Heart left ventricle (tissue), 13 donors: Measurements from ENCODE around the gene UBE2R2.

Experiments
- CTCF ChIP-seq, 12 donors: fragments of 200-600 bp; sonication (generic) in 4 of 12; IDR thresholded peaks; one replicate each; pipeline versions ENCODE4 v1.5.0 to v1.8.0; 2018 to 2022; ENCODE audit warnings: antibody characterized with exemption in 12 of 12, mild to moderate bottlenecking in 5 of 12
- POLR2A ChIP-seq, 2 donors: fragments of 450-650 bp; IDR thresholded peaks; one replicate each; pipeline ENCODE4 v1.6.1; 2017; ENCODE audit warnings: antibody characterized with exemption in 2 of 2, mild to moderate bottlenecking in 2 of 2, moderate library complexity in 2 of 2
- donor health status: ischemic (EF 13 %, LVEDD 7.1; RV severe dilation, severe dysfunction).
- donor health status: DM: no; HTN: yes; CAD: no.
- donor health status: DM: no; HTN: no; CAD: no.
- donor health status: ischemic (EF 25% LVEDD 6.9; RV normal size, moderate dysfunction).
- donor health status: ischemic (EF 25% LVEDD 5.7; RV mildly dilated, moderate dysfunction).
- donor health status: ischemic (EF 35%, LVEDD 5.7; RV mildly dilated, moderate dysfunction).
- donor health status: nonischemic (EF 11% LVEDD 7.7; RV severe dilation, severe dysfunction).
- donor health status: DM: yes; HTN: yes; CAD: no.
- donor health status: PGD.
- donor health status: ischemic (EF 29% LVEDD 5.4; RV normal size, mild dysfunction).
- donor health status: nonischemic (EF 23%, LVEDD 6.1; RV moderate dilation, normal function).

GRCh38 chr9:33923079-33923478 is 106.1 kb downstream of the UBE2R2 start:
- no peak for TF ChIP-seq CTCF (IDR thresholded peaks at IDR 0.05)
- TF ChIP-seq POLR2A (IDR thresholded peaks at IDR 0.05), result no peak
